H1 (cell line): ENCODE results near the gene NR2F6. TPM values are rescaled to one million over a fixed set of nuclear protein-coding genes. Genes with fewer than 3 reads are reported as not detected.

Experiments
- CTCF ChIA-PET: fragments of 300-600 bp; sonication (Branson Sonifier 250); formaldehyde crosslinking; loops from one replicate; lab custom pipeline; 2021; ENCODE audit not compliant: partially characterized antibody; lab: Charles Lee
- POLR2A ChIA-PET: fragments of 300-600 bp; sonication (Branson Sonifier 250); formaldehyde crosslinking; loops from one replicate; lab custom pipeline; 2021; ENCODE audit warnings: inconsistent platforms; ENCODE audit not compliant: partially characterized antibody; lab: Charles Lee
- DNase-seq, 2 experiments: peaks; one replicate each; pipeline versions ENCODE4 v3.0.0 to v3.0.0-alpha.2; 2010 to 2022; ENCODE audit warnings: low spot score in 2 of 2, low read depth in 1 of 2, mixed read lengths in 1 of 2
- FAIRE-seq: peaks from 2 replicates; lab custom pipeline; 2011; peaks lifted over from hg19 to GRCh38; lab: Jason Lieb, UNC
- H2AFZ ChIP-seq: 2 replicates; pipeline ENCODE4 v1.8.1; 2012; ENCODE audit warnings: low read length, inconsistent platforms
- H2AK5ac ChIP-seq: 2 replicates; pipeline ENCODE4 v1.6.1; 2013; ENCODE audit warnings: low read depth, low read length
- H2BK120ac ChIP-seq: replicated peaks from 2 replicates; pipeline ENCODE3; 2013; ENCODE audit warnings: low read depth, low read length, inconsistent platforms
- H2BK12ac ChIP-seq: 2 replicates; pipeline ENCODE4 v1.6.1; 2013; ENCODE audit warnings: low read depth, low read length
- H2BK15ac ChIP-seq: 2 replicates; pipeline ENCODE4 v1.6.1; 2013; ENCODE audit warnings: low read length
- H2BK20ac ChIP-seq: 2 replicates; pipeline ENCODE4 v1.6.1; 2013; ENCODE audit warnings: low read length
- H2BK5ac ChIP-seq: 2 replicates; pipeline ENCODE4 v1.6.1; 2013; ENCODE audit warnings: low read depth, low read length
- H3K14ac ChIP-seq: 2 replicates; pipeline ENCODE4 v1.6.1; 2013; ENCODE audit warnings: inconsistent platforms; ENCODE audit not compliant: insufficient read length
- H3K18ac ChIP-seq: 2 replicates; pipeline ENCODE4 v1.6.1; 2013; ENCODE audit warnings: low read length; ENCODE audit errors: extremely low read depth
- H3K23ac ChIP-seq: 2 replicates; pipeline ENCODE4 v1.6.1; 2013; ENCODE audit warnings: inconsistent platforms; ENCODE audit not compliant: insufficient read length
- H3K23me2 ChIP-seq: 2 replicates; pipeline ENCODE4 v1.6.1; 2013; ENCODE audit warnings: low read depth, low read length
- H3K27ac ChIP-seq: 2 replicates; pipeline ENCODE4 v1.6.1; 2011; ENCODE audit warnings: low read depth, low read length, inconsistent platforms
- H3K27me3 ChIP-seq, 4 experiments: replicated peaks in 1 of 4; 1 replicate in 1 of 4; 2 replicates in 3 of 4; pipeline versions ENCODE4 v1.6.1 to v1.8.1; 2011 to 2013; ENCODE audit warnings: low read length in 3 of 4, mild to moderate bottlenecking in 3 of 4, inconsistent platforms in 2 of 4, mixed read lengths in 2 of 4, moderate library complexity in 1 of 4; ENCODE audit not compliant: control insufficient read depth in 3 of 4, insufficient read depth in 3 of 4; ENCODE audit errors: extremely low read depth in 1 of 4
- H3K36me3 ChIP-seq, 4 experiments: 2 replicates each; pipeline versions ENCODE4 v1.6.1 to v1.8.1; 2011 to 2013; ENCODE audit warnings: mild to moderate bottlenecking in 4 of 4, low read length in 3 of 4, moderate library complexity in 2 of 4, control low read depth in 1 of 4, inconsistent platforms in 1 of 4; ENCODE audit not compliant: insufficient read depth in 4 of 4, control insufficient read depth in 2 of 4
- H3K4ac ChIP-seq: replicated peaks from 2 replicates; pipeline ENCODE3; 2013; ENCODE audit warnings: low read length, low read depth, mixed read lengths, inconsistent platforms; ENCODE audit not compliant: insufficient read length
- H3K4me1 ChIP-seq, 4 experiments: replicated peaks in 1 of 4; 1 replicate in 1 of 4; 2 replicates in 3 of 4; pipeline versions ENCODE4 v1.6.1 to v1.8.1; 2011 to 2013; ENCODE audit warnings: low read length in 3 of 4, inconsistent platforms in 2 of 4, mixed read lengths in 1 of 4; ENCODE audit not compliant: insufficient read depth in 4 of 4, control insufficient read depth in 3 of 4
- H3K4me2 ChIP-seq, 2 experiments: 2 replicates each; pipeline versions ENCODE4 v1.6.1 to v1.8.1; 2011 to 2013; ENCODE audit warnings: low read depth in 2 of 2, low read length in 2 of 2, control low read depth in 1 of 2, inconsistent platforms in 1 of 2, mild to moderate bottlenecking in 1 of 2; ENCODE audit not compliant: insufficient read depth in 1 of 2
- H3K4me3 ChIP-seq, 4 experiments: fragments of 200-600, 300-600 bp in 1 of 4; sonication (generic), shearing (Covaris generic), sonication (Bioruptor Twin) in 1 of 4; 2 replicates each; pipeline versions ENCODE4 v1.5.1 to v1.8.1; 2011 to 2016; ENCODE audit warnings: low read length in 4 of 4, low read depth in 3 of 4, control low read depth in 2 of 4, inconsistent platforms in 2 of 4, mild to moderate bottlenecking in 2 of 4, mixed read lengths in 1 of 4, moderate library complexity in 1 of 4; ENCODE audit not compliant: insufficient read depth in 2 of 4; ENCODE audit errors: extremely low read depth in 1 of 4
- H3K56ac ChIP-seq: replicated peaks from 2 replicates; pipeline ENCODE3; 2013; ENCODE audit warnings: low read depth, mild to moderate bottlenecking, mixed read lengths, low read length, inconsistent platforms; ENCODE audit not compliant: insufficient read length
- H3K79me1 ChIP-seq: 2 replicates; pipeline ENCODE4 v1.6.1; 2013; ENCODE audit warnings: low read depth, low read length, control low read depth
- H3K79me2 ChIP-seq, 2 experiments: 2 replicates each; pipeline versions ENCODE4 v1.6.1 to v1.8.1; 2012 to 2013; ENCODE audit warnings: low read length in 2 of 2, mild to moderate bottlenecking in 2 of 2, inconsistent platforms in 1 of 2; ENCODE audit not compliant: insufficient read depth in 2 of 2, control insufficient read depth in 1 of 2
- H3K9ac ChIP-seq, 4 experiments: replicated peaks in 1 of 4; 1 replicate in 1 of 4; 2 replicates in 3 of 4; pipeline versions ENCODE4 v1.6.1 to v1.8.1; 2011 to 2013; ENCODE audit warnings: low read depth in 3 of 4, low read length in 3 of 4, control low read depth in 2 of 4, mild to moderate bottlenecking in 2 of 4, moderate library complexity in 2 of 4, inconsistent platforms in 1 of 4; ENCODE audit errors: extremely low read depth in 1 of 4
- H3K9me3 ChIP-seq, 2 experiments: 2 replicates each; pipeline versions ENCODE4 v1.6.1 to v1.8.1; 2012 to 2013; ENCODE audit warnings: mild to moderate bottlenecking in 2 of 2, moderate library complexity in 2 of 2, control low read depth in 1 of 2, inconsistent platforms in 1 of 2, low read depth in 1 of 2, low read length in 1 of 2, mixed read lengths in 1 of 2; ENCODE audit not compliant: insufficient read depth in 2 of 2
- H4K20me1 ChIP-seq, 2 experiments: replicated peaks in 1 of 2; 2 replicates each; pipeline versions ENCODE3 to v1.8.1; 2011 to 2013; ENCODE audit warnings: inconsistent platforms in 2 of 2, low read length in 2 of 2, mild to moderate bottlenecking in 1 of 2; ENCODE audit not compliant: insufficient read depth in 2 of 2, control insufficient read depth in 1 of 2
- H4K5ac ChIP-seq: 2 replicates; pipeline ENCODE4 v1.6.1; 2013; ENCODE audit warnings: low read length, low read depth, mixed read lengths, inconsistent platforms; ENCODE audit not compliant: insufficient read length
- H4K8ac ChIP-seq: 2 replicates; pipeline ENCODE4 v1.8.0; 2013; ENCODE audit warnings: mild to moderate bottlenecking, moderate library complexity, low read length, inconsistent platforms; ENCODE audit not compliant: insufficient read depth; ENCODE audit errors: extremely low read depth
- H4K91ac ChIP-seq: replicated peaks from 2 replicates; pipeline ENCODE3; 2013; ENCODE audit warnings: low read length, mixed read lengths, inconsistent platforms; ENCODE audit not compliant: insufficient read length
- EP300 ChIP-seq, 2 experiments: IDR thresholded peaks; 1 replicate in 1 of 2; 2 replicates in 1 of 2; pipeline ENCODE4 v1.6.1; 2011 to 2012; ENCODE audit warnings: low read depth in 2 of 2, low read length in 2 of 2, mild to moderate bottlenecking in 2 of 2, borderline replicate concordance in 1 of 2, inconsistent platforms in 1 of 2, moderate library complexity in 1 of 2
- GABPA ChIP-seq: IDR thresholded peaks from 2 replicates; pipeline ENCODE4 v1.6.1; 2011; ENCODE audit warnings: mild to moderate bottlenecking, low read length, moderate library complexity, borderline replicate concordance; ENCODE audit not compliant: insufficient read depth
- KDM5A ChIP-seq: fragments of 200-600 bp; IDR thresholded peaks from 2 replicates; pipeline ENCODE4 v1.7.1; 2012; ENCODE audit warnings: mild to moderate bottlenecking, low read length, inconsistent platforms, mixed read lengths
- MAFK ChIP-seq: IDR thresholded peaks from 2 replicates; pipeline ENCODE4 v1.6.1; 2012; ENCODE audit warnings: low read depth, mild to moderate bottlenecking, improper control_type of control experiment, low read length
- NANOG ChIP-seq: IDR thresholded peaks from 2 replicates; pipeline ENCODE4 v1.6.1; 2011; ENCODE audit warnings: low read length, low read depth, mild to moderate bottlenecking, inconsistent platforms; ENCODE audit not compliant: insufficient read depth, poor library complexity, severe bottlenecking
- PHF8 ChIP-seq: fragments of 200-600 bp; sonication (generic); conservative IDR thresholded peaks from 2 replicates; pipeline ENCODE4 v1.7.1; 2012; ENCODE audit warnings: low read depth, mild to moderate bottlenecking, inconsistent platforms, low read length, moderate library complexity
- RFX5 ChIP-seq: IDR thresholded peaks from 2 replicates; pipeline ENCODE4 v1.6.1; 2011; ENCODE audit warnings: low read depth, low read length, improper control_type of control experiment, borderline replicate concordance
- RXRA ChIP-seq: IDR thresholded peaks from 2 replicates; pipeline ENCODE4 v1.6.1; 2011; ENCODE audit warnings: low read depth, mild to moderate bottlenecking, low read length, moderate library complexity; ENCODE audit not compliant: insufficient read depth
- SIN3A ChIP-seq, 2 experiments: IDR thresholded peaks in 1 of 2; conservative IDR thresholded peaks in 1 of 2; 2 replicates each; pipeline ENCODE4 v1.6.1; 2011 to 2012; ENCODE audit warnings: low read length in 2 of 2, improper control_type of control experiment in 1 of 2, low read depth in 1 of 2, mild to moderate bottlenecking in 1 of 2
- SP4 ChIP-seq: IDR thresholded peaks from 2 replicates; pipeline ENCODE4 v1.6.1; 2012; ENCODE audit warnings: low read length, inconsistent platforms
- SUZ12 ChIP-seq: fragments of 200-600 bp; sonication (generic); IDR thresholded peaks from 2 replicates; pipeline ENCODE4 v1.6.1; 2012; ENCODE audit warnings: mild to moderate bottlenecking, inconsistent platforms, low read length, moderate library complexity, mixed read lengths
- TAF1 ChIP-seq: IDR thresholded peaks from 2 replicates; pipeline ENCODE4 v1.6.1; 2011; ENCODE audit warnings: mild to moderate bottlenecking, low read depth, low read length
- TBP ChIP-seq: IDR thresholded peaks from 2 replicates; pipeline ENCODE4 v1.6.1; 2011; ENCODE audit warnings: low read depth, low read length, improper control_type of control experiment
- YY1 ChIP-seq: IDR thresholded peaks from 2 replicates; pipeline ENCODE4 v1.6.1; 2011; ENCODE audit warnings: low read depth, mild to moderate bottlenecking, low read length
- WGBS, 2 experiments: shearing (Covaris generic) in 1 of 2; methylation state at CpG; one replicate each; pipeline versions ENCODE4 v1.1.6 to v1.1.7; 2013 to 2015; ENCODE audit warnings: low lambda C conversion rate in 2 of 2, mixed read lengths in 2 of 2, inconsistent platforms in 1 of 2, low coverage in 1 of 2, missing lambda C conversion rate in 1 of 2; ENCODE audit not compliant: insufficient replicate concordance in 2 of 2, insufficient coverage in 1 of 2, insufficient read length in 1 of 2; ENCODE audit errors: extremely low coverage in 1 of 2, missing lambda C conversion rate in 1 of 2; 5-methylcytosine and 5-hydroxymethylcytosine counted together
- polyA plus RNA-seq, 7 experiments: library from polyadenylated mRNA; depleted of rRNA in 3 of 7; stranded (reverse) in 5 of 7; unstranded in 2 of 7; fragments of >200 nt in 5 of 7; fragments of 200-250 nt in 2 of 7; gene quantifications; 1 replicate in 5 of 7; 2 replicates in 1 of 7; 4 replicates in 1 of 7; pipeline versions ENCODE4 v1.2.1 to v1.2.3, GENCODE V29; 2011 to 2013; ENCODE audit warnings: missing spikeins in 2 of 7, mixed read lengths in 2 of 7
- total RNA-seq: library from RNA; stranded (reverse); fragmentation: NEBNext Ultra II Directional; extraction: Animal tissue kit (Norgen Biotek cat#: 25700); gene quantifications from 2 replicates; pipeline ENCODE4 v1.2.1, GENCODE V29; 2021

NR2F6 gene
- total and polyA plus RNA-seq, 2 of the 8 experiments (the other 6 are each of a cell fraction or from before 2014, with no cell fraction given), result 99.7 to 114 TPM

- Histone ChIP-seq H3K4me1 (no peaks in the 10 kb centered on the region), H2BK20ac (no peak overlapping the region), H3K56ac (no peak overlapping the region), H3K23ac (no peak overlapping the region), H3K79me2 (no peaks in the 10 kb centered on the region), H2AK5ac (no peak overlapping the region), H4K8ac (no peak overlapping the region), H3K4me3 (no peak overlapping the region), H4K20me1 (no peaks in the 10 kb centered on the region), H3K36me3 (peaks cover 2 to 13% (median 4%) of the 10 kb centered on the region in 4 experiments; a peak in 4 of 8 replicates), H3K23me2 (no peaks in the 10 kb centered on the region), H2AFZ (no peak overlapping the region), H2BK12ac (no peak overlapping the region), H2BK5ac (no peak overlapping the region), H3K27ac (no peak overlapping the region), H3K9me3 (peaks cover 15 to 19% of the 10 kb centered on the region in 2 experiments; a peak in 3 of 4 replicates), H4K91ac (no peak overlapping the region), H3K9ac (no peak overlapping the region), H3K4ac (no peak overlapping the region), H3K14ac (no peak overlapping the region), H2BK120ac (no peak overlapping the region), H3K27me3 (no peaks in the 10 kb centered on the region), H2BK15ac (no peak overlapping the region), H3K79me1 (no peaks in the 10 kb centered on the region), H4K5ac (no peak overlapping the region), H3K4me2 (no peak overlapping the region), H3K18ac (no peak overlapping the region)
- no peak for FAIRE-seq
- CTCF ChIA-PET, result interaction anchor here (0.6 to 2.9 kb wide), 8 partner anchors 8 to 468 kb away, joined by 3 to 15 read pairs (median 4); partner anchors contain the start of gene USHBP1
- POLR2A ChIA-PET, result interaction anchor here (0.7 to 1.9 kb wide), 4 partner anchors 9 to 173 kb away, joined by 3 to 5 read pairs (median 3); partner anchors contain the start of gene USHBP1
- 94% methylated on average over 3 of the region's 3 CpGs; no CpG with 5 or more reads in 1 of the 2 experiments for WGBS, 2 experiments
- DNase-seq, result no peak
- TF ChIP-seq TBP (no peak), KDM5A (no peak), YY1 (no peak), SP4 (no peak), RFX5 (no peak), TAF1 (no peak), NANOG (no peak), RXRA (no peak), MAFK (no peak), GABPA (no peak), EP300 (IDR thresholded peaks at IDR 0.05; ENCODE audit: borderline replicate concordance in 1 of 2, low read depth in 2 of 2, low read length in 2 of 2) (no peak), SUZ12 (no peak), SIN3A (conservative IDR thresholded peaks at IDR 0.05 in 1 of 2, IDR thresholded peaks at IDR 0.05 in 1 of 2; ENCODE audit: low read depth in 1 of 2, low read length in 2 of 2) (no peak), PHF8 (no peak)
Observed at GRCh38 chr19:17256130-17256529, 10.4 kb upstream of the NR2F6 start.
